Stimulated activated effector memory CD8-positive, alpha-beta T cell treated with anti-CD3 and anti-CD28 coated beads, Interleukin-12 subunit alpha, Interleukin-12 subunit beta, amount 100 ng/mL, for 72 hours (primary cell): ENCODE results near the gene SMPD2.

Experiments used
- ATAC-seq: fragments of 150-1000 bp; cut with Tn5 transposase; 2 replicates; pipeline ENCODE4 v1.10.0; 2021
- DNase-seq, 2 donors: peaks; one replicate each; pipeline ENCODE4 v3.0.0; 2021 to 2022; ENCODE audit warnings: low spot score in 2 of 2
- H3K27ac Mint-ChIP-seq: one replicate; pipeline ENCODE4 v1.8.0; 2022; ENCODE audit warnings: mild to moderate bottlenecking, mixed read lengths
- H3K36me3 Mint-ChIP-seq: one replicate; pipeline ENCODE4 v1.8.0; 2022; ENCODE audit warnings: mild to moderate bottlenecking, mixed read lengths
- H3K4me1 Mint-ChIP-seq: one replicate; pipeline ENCODE4 v1.8.0; 2022; ENCODE audit warnings: mixed read lengths
- H3K4me3 Mint-ChIP-seq: one replicate; pipeline ENCODE4 v1.8.0; 2022; ENCODE audit warnings: mild to moderate bottlenecking, mixed read lengths
- H3K9me3 Mint-ChIP-seq: one replicate; pipeline ENCODE4 v1.8.0; 2022; ENCODE audit warnings: mixed read lengths

Gene SMPD2

DNA sequence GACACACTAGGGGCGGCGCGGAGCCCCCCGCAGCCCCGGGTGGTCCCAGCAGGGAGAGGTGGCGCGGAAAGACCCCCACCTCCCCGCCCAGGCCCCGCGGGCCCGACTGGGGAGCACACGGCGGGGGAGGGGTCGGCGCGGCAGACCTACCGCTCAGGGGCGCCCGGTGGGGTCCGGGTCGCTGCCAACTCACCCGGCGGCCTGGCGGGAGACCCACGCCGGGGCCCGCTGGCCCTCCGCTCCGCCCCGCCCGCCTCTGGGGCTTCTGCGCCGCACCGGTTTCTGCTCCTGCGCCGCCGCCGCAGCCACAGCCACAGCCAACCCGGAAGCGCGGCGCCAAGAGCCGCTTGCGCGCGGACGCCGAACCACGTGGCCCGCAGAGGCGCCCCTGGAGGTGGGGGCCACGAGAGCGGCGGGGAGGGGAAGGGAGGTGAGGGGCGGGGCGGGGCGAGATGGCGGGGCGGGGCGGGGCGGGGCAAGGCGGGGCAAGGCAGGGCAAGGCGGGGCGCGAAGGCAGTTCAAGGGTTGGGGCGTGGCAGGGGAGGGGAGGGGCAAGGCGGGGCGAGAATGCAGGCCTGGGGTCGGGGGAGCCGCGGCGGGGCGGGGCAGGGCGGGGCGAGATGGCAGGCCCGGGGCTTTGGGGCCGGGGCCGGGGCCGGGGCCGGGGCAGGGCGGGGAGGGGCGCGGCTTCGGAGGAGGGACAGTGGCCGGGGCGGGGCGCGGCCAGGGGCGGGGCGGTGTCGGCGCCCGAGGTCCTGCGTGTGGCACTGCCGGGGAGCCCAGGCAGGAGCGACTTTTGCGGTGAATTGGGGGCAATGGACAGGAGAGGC, 42.6 kb downstream of the SMPD2 start, which contains the start of gene ZBTB24:
Gene ZBTB24, minus strand, starts transcription at position 315 of the 830 bp plus-strand sequence. CDS start 1,193 bp downstream, outside the sequence.
- peaks cover 38% of the 10 kb centered on the region for H3K36me3 Mint-ChIP-seq
- no peaks in the 10 kb centered on the region for H3K9me3 Mint-ChIP-seq
- peaks cover 49% of the 10 kb centered on the region for H3K4me1 Mint-ChIP-seq
- ATAC-seq (peak; percentile 90), DNase-seq (peak; percentile 76 to 90)
- H3K27ac Mint-ChIP-seq, result peak within 1 kb of the TSS; percentile 86
- peak within 1 kb of the TSS; percentile 84 for H3K4me3 Mint-ChIP-seq

DNA sequence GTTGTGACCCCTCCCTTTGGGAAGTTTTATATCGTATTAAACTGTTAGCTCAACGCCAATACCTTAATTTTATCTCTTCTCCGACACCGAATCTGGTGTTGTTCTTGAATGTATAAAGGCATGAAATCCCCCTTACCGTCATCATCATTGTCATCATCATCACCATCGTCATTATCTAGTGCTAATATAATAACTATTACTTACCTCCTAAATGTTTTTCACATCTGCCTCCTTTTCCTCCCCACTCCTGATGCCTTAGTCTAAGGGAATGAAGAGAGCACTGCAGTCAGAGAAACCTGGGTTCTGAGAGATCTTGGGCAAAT, 43.2 kb downstream of the SMPD2 start:
- H3K4me3 Mint-ChIP-seq, result peak overlapping the region; percentile 84
- ATAC-seq (peak; percentile 9), DNase-seq (no peak)
- peaks cover 32% of the 10 kb centered on the region for H3K36me3 Mint-ChIP-seq
- peaks cover 43% of the 10 kb centered on the region for H3K4me1 Mint-ChIP-seq
- H3K9me3 Mint-ChIP-seq, result no peaks in the 10 kb centered on the region
- H3K27ac Mint-ChIP-seq, result peak overlapping the region; percentile 9

DNA sequence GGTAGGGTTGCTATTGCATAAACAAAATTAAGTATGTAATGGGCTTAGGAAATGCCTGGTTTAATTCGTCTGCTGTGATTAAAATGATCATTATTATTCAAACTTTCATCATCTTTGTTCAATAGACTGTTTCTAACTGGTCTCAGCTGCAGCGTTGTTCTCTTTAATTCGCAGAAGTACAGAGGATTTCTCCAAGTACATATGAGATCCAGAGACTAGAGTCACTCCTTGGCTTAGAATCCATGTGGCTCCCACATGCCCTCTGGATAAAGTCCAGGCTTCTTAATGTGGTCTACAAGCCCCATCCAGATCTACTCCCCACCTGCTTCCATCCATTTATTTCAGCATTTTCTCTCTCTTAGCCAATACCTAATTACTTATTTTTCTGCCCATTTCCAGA, 43.6 kb downstream of the SMPD2 start:
- Mint-ChIP-seq H3K27ac (no peak overlapping the region), H3K36me3 (peaks cover 28% of the 10 kb centered on the region), H3K4me3 (peak overlapping the region; percentile 84), H3K4me1 (peaks cover 39% of the 10 kb centered on the region), H3K9me3 (no peaks in the 10 kb centered on the region)
- ATAC-seq (no peak), DNase-seq (peak in 1 of 2 donors; percentile 41)

DNA sequence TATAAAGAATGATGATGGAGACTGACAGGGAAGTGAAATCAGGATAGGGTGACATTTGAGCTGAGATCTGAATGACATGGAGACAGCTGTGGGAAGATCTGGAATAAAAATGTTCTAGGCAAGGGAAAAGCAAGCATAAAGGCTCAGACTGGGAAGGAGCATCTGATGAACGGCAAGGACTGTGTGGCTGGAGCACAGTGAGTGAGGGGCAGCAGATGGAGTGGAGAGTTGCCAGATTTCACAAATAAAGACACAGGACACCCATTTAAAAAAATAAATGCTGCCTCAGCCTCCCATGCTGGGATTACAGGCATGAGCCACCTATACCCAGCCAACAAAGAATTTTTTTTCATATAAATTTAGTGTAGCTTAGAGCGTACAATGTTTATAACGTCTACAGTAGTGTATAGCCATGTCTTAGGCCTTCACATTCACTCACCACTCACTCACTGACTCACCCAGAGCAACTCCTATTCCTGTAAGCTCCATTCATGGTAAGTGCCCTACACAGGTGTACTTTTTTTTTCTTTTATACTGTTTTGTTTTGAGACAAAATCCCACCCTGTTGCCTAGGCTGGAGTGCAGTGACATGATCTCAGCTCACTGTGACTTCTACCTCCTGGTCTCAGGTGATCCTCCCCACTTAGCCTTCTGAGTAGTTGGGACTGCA, 44.9 kb downstream of the SMPD2 start:
- no peaks in the 10 kb centered on the region for H3K9me3 Mint-ChIP-seq
- H3K4me3 Mint-ChIP-seq, result no peak overlapping the region
- H3K36me3 Mint-ChIP-seq, result peaks cover 18% of the 10 kb centered on the region
- ATAC-seq (no peak), DNase-seq (peak in 1 of 2 donors; percentile 44)
- H3K4me1 Mint-ChIP-seq, result peaks cover 32% of the 10 kb centered on the region
- no peak overlapping the region for H3K27ac Mint-ChIP-seq

DNA sequence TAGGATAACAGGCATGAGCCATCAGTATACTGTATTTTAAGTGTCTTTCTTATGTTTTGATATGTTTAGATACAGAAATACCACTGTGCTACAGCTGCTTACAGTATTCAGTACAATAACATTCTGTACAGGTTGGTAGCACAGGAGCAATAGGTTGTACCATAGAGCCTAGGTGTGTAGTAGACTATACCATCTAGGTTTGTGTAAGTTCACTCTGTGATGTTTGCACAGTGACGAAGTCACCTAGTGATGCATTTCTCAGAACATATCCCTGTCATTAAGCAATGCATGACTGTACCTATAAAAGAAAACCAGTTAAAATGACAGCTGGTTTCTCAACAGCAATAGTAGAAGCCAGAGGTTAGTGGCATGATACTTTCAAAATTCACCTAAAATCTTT, 45.5 kb downstream of the SMPD2 start:
- no peaks in the 10 kb centered on the region for H3K9me3 Mint-ChIP-seq
- H3K27ac Mint-ChIP-seq, result no peak overlapping the region
- H3K4me3 Mint-ChIP-seq, result no peak overlapping the region
- peak in 1 of 2 donors; percentile 38 for DNase-seq
- H3K4me1 Mint-ChIP-seq, result peaks cover 34% of the 10 kb centered on the region
- peaks cover 16% of the 10 kb centered on the region for H3K36me3 Mint-ChIP-seq
- peak; percentile 35 for ATAC-seq

DNA sequence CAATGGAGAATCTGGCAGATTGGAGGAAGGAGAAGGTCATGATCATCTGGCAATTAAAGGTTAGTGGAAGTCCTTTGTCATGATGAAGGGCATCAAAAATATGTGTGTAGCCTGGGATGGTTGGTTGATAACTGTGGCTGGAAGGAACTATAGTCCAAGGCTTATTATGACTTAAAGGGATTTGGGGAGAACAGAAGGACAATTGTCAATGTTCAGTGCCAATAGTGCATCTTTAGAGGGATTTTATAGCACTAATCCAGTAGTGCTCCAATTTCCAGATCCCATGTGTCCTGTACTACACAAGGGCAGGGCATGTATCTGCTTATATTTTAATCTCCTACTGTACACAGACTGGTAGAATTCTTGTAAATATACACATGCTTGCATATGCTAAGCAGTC, 47.5 kb downstream of the SMPD2 start:
- H3K4me3 Mint-ChIP-seq, result no peak overlapping the region
- no peak overlapping the region for H3K27ac Mint-ChIP-seq
- H3K36me3 Mint-ChIP-seq, result no peaks in the 10 kb centered on the region
- peaks cover 28% of the 10 kb centered on the region for H3K4me1 Mint-ChIP-seq
- ATAC-seq, result no peak
- DNase-seq, result peak in 1 of 2 donors; percentile 17
- H3K9me3 Mint-ChIP-seq, result no peaks in the 10 kb centered on the region

DNA sequence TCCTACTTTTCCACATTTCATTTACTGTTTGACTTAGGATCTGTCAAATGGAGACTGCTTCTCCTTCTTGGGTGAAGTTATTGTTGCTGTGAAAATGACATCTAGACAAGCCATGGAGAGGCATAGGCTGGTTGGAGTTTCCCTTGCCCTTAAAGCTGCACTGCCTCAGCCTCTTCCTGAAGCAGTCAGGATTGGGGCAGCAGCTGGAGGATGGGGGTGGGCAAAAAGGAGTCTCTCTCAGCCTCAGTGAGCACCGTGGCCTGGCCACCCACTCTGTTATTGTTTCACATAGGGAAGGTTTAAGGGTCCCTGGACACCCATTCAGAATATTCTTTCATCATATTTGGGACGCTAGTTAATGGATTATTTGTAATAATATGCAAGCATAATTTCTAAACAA, 50.2 kb downstream of the SMPD2 start:
- Mint-ChIP-seq H3K4me3 (peak overlapping the region; percentile 27), H3K27ac (peak overlapping the region; percentile 36), H3K4me1 (peaks cover 17% of the 10 kb centered on the region), H3K9me3 (no peaks in the 10 kb centered on the region), H3K36me3 (no peaks in the 10 kb centered on the region)
- DNase-seq (peak in 1 of 2 donors; percentile 49), ATAC-seq (no peak)

DNA sequence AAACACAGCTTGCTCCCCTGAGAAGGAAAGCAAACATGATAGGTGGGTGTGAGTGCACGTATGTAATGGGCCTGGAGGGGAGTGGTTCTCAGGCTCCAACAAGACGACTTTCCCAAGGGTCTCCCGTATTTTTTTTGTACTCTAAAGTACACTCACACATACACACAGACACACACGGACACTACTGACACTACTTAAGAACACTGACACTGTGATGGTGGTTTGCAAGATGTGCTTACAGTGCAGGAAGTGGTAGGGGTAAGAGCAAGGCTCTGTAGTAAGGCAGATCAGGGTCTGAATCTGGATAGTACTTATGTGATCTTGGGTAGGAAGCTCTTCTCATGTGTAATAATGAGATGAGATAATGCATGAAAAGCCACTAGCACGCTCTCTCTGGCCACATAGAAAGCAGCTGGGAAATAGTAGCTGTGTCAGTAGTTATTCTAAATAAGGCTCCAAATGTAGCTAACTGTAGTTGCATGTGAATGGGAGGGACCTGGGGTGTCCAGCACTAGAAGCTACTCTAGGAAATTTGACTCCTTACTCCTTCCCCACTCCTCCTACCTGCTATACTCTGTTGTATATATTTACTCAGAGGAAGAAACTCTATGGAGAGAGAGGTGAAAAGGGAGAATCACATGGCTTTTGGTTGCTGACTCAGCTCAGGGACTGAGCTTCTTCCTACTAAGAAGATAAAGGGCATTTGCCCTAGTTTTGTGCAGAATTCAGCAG, 50.8 kb downstream of the SMPD2 start:
- H3K4me1 Mint-ChIP-seq, result peaks cover 17% of the 10 kb centered on the region
- H3K27ac Mint-ChIP-seq, result peak overlapping the region; percentile 36
- ATAC-seq, result peak; percentile 99
- DNase-seq, result peak in 1 of 2 donors; percentile 66
- H3K36me3 Mint-ChIP-seq, result no peaks in the 10 kb centered on the region
- H3K9me3 Mint-ChIP-seq, result no peaks in the 10 kb centered on the region
- peak overlapping the region; percentile 27 for H3K4me3 Mint-ChIP-seq
